ENCODE data around the gene SLC23A1. TPM values are rescaled to one million over a fixed set of nuclear protein-coding genes. Genes with fewer than 3 reads are reported as not detected.
A peak's percentile ranks its signal among the peaks of the same experiment; 100 is the strongest.
"Not testable (repeated sequence)": the region's sequence is repeated elsewhere in the genome, so short reads cannot be mapped to it uniquely, and the experiment has no call there.

SLC23A1 gene
- 0.30 TPM for total RNA-seq

GRCh38 chr5:139383275-139383992, at the start of gene SLC23A1:
TSS of gene SLC23A1 (minus strand) at chr5:139383297. CDS start at chr5:139383253, 44 bp downstream.
- no peak for DNase-seq

GRCh38 chr5:139431706-139432105, 48.6 kb upstream of the SLC23A1 start:
- no peak for DNase-seq

GRCh38 chr5:139430015-139430414, 46.9 kb upstream of the SLC23A1 start:
- DNase-seq, result no peak

- no peak for DNase-seq
These were observed 43.2 kb upstream of the SLC23A1 start for GRCh38 chr5:139426203-139426885.

GRCh38 chr5:139425497-139425896, 42.4 kb upstream of the SLC23A1 start:
- no peak for DNase-seq

- peak; percentile 75 for DNase-seq
These were observed 39.3 kb upstream of the SLC23A1 start for GRCh38 chr5:139422307-139422893.

- DNase-seq, result no peak
These were observed 36.4 kb upstream of the SLC23A1 start for GRCh38 chr5:139419226-139420192.

GRCh38 chr5:139418793-139419192, 35.7 kb upstream of the SLC23A1 start:
- DNase-seq, result no peak

GRCh38 chr5:139417214-139417613, 34.1 kb upstream of the SLC23A1 start:
- DNase-seq, result no peak

GRCh38 chr5:139416651-139417050, 33.6 kb upstream of the SLC23A1 start:
- no peak for DNase-seq

- no peak for DNase-seq
These were observed 32.8 kb upstream of the SLC23A1 start for GRCh38 chr5:139415869-139416268.

GRCh38 chr5:139415221-139415861, 32.2 kb upstream of the SLC23A1 start:
- no peak for DNase-seq

- no peak for DNase-seq
These were observed 31.6 kb upstream of the SLC23A1 start for GRCh38 chr5:139414581-139415130.

- no peak for DNase-seq
These were observed 30.9 kb upstream of the SLC23A1 start for GRCh38 chr5:139413963-139414362.

GRCh38 chr5:139413153-139413552, 30.1 kb upstream of the SLC23A1 start:
- no peak for DNase-seq

GRCh38 chr5:139410993-139411828, 28.1 kb upstream of the SLC23A1 start:
- DNase-seq, result no peak

GRCh38 chr5:139410121-139410992, 27.3 kb upstream of the SLC23A1 start:
- no peak for DNase-seq

GRCh38 chr5:139409116-139409515, 26.0 kb upstream of the SLC23A1 start:
- DNase-seq, result not testable (repeated sequence)

GRCh38 chr5:139408191-139408590, 25.1 kb upstream of the SLC23A1 start:
- no peak for DNase-seq
